Head of caudate nucleus (tissue), 42 donors: Measurements from ENCODE around the gene ASB10.
A peak's percentile ranks its signal among the peaks of the same experiment; 100 is the strongest.

Experiments used
- DNase-seq, 42 donors: peaks; one replicate each; pipeline versions ENCODE4 v3.0.0 to v3.0.0-alpha.2; 2020 to 2021; ENCODE audit warnings: mixed read lengths in 7 of 42
- intact Hi-C: fragments of 100-400 bp; cut with DNase I; formaldehyde crosslinking; loops from one replicate; pipeline ENCODE4 v1.15.0; 2022

ASB10 gene, protein sequence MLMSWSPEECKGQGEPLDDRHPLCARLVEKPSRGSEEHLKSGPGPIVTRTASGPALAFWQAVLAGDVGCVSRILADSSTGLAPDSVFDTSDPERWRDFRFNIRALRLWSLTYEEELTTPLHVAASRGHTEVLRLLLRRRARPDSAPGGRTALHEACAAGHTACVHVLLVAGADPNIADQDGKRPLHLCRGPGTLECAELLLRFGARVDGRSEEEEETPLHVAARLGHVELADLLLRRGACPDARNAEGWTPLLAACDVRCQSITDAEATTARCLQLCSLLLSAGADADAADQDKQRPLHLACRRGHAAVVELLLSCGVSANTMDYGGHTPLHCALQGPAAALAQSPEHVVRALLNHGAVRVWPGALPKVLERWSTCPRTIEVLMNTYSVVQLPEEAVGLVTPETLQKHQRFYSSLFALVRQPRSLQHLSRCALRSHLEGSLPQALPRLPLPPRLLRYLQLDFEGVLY

DNA sequence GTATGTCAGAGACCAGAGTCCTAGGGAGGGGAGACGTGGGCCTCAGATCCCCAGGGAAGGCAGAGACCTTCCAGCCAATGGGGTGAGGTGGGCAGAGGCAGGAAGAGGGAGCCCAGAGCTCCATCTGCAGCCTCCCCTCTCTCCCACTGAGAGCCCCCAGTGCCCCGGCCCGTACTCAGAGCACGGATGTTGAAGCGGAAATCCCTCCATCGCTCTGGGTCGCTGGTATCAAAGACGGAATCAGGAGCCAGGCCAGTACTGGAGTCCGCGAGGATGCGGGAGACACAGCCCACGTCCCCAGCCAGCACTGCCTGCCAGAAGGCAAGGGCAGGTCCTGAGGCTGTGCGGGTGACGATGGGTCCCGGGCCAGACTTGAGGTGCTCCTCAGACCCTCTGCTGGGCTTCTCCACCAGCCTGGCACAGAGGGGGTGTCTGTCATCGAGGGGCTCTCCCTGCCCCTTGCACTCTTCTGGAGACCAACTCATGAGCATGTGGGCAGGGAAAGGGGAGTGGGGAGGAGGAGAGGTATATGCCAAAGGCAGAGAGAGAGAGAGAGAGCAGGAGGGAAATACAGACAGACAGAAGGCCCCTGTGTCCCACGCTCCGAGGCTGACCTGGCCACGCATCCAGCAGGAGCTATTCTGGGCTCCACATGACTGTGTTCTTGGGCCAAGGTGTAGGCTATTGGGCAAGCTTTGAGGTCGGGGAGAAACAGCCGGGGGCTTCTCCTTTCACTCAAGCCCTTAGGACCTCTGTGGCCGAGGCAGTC is at the start of gene ASB10:
Gene ASB10 (minus strand): TSS at position 611 of the 769 bp plus-strand sequence. CDS start 120 bp downstream, at position 491.
- intact Hi-C loops = no loop called here
- no peak for DNase-seq

DNA sequence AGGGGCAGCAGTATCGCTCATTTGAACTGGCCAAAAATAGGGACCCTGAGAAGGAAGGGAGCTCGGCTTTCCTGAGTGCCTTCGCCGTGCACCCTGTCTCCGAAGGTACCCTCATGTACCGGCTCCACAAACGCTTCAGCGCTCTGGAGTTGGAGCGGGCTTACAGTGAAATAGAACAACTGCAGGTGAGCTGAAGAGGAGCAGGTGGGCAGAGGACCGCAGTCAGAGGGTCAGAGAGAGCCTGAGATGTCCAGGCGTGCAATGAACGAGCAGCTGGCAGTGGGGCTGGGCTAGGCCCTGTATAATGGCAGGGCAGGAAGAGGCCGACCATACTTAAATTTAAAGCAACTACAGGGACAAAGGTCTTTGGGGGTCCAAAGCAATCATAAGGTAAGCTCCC is 49.4 kb upstream of the ASB10 start:
- intact Hi-C loops = no loop called here
- peak in 1 of 42 donors; percentile 34 for DNase-seq

DNA sequence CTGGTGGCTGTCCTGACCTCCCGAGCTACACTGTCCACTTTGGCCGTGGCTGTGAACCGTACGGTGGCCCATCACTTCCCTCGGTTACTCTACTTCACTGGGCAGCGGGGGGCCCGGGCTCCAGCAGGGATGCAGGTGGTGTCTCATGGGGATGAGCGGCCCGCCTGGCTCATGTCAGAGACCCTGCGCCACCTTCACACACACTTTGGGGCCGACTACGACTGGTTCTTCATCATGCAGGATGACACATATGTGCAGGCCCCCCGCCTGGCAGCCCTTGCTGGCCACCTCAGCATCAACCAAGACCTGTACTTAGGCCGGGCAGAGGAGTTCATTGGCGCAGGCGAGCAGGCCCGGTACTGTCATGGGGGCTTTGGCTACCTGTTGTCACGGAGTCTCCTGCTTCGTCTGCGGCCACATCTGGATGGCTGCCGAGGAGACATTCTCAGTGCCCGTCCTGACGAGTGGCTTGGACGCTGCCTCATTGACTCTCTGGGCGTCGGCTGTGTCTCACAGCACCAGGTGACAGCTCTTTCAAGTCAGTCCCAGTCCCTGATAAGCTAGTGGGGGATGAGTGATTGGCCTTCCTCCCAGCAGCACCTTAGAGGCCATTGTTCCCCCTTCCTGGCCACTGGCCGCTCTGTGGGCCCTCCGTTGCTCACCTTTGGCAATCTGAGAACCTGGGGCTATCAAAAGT is 48.2 kb upstream of the ASB10 start:
- intact Hi-C loops = no loop called here
- peak in 1 of 42 donors; percentile 37 for DNase-seq

DNA sequence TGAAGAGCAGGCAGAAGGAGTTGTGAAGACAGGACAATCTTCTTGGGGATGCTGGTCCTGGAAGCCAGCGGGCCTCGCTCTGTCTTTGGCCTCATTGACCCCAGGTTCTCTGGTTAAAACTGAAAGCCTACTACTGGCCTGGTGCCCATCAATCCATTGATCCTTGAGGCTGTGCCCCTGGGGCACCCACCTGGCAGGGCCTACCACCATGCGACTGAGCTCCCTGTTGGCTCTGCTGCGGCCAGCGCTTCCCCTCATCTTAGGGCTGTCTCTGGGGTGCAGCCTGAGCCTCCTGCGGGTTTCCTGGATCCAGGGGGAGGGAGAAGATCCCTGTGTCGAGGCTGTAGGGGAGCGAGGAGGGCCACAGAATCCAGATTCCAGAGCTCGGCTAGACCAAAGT is 46.8 kb upstream of the ASB10 start:
- intact Hi-C loops = no loop called here
- DNase-seq = peak in 1 of 42 donors; percentile 29

DNA sequence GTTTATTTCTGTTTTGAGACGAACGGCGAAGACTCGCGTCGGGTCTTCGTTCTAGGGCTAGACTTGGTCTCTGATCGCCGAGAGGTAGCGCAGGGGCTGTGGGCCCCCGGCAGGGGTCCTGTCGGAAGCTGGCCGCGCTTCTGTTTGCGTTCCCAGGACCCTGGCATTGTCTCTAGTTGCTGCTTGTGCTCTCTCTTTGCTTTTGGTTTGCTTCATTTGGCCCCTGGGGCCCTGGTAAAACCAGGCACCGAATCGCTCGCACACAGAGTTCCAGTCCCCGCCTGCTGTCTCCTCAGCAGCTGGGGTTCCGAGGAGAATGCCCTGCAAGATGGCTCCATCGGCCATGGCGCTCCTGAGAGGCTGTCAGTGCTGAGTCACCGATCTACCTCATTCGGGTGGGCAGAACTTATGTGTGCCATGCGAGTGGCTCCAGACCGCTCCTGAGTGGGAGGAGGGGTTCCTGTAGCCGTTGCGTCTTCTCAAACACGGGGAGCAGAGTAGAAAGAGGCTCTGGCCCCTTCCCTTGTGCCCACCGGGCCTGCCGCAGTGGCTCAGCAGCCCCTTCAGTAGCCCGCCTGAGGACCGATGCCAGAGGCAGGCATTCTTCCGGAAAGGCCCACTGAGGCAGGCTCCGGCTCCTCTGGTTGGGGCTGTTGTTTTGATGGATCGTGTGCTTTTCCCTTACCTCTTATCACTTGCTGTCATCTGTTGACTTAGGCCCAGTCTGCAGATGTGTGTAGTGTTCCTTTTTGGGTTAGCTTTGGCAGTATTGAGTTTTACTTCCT is 46.1 kb upstream of the ASB10 start:
- intact Hi-C loops = no loop called here
- DNase-seq = peak in 41 of 42 donors; percentile 30 to 92 (median 66)

GRCh38 chr7:151232091-151232916 is 45.3 kb upstream of the ASB10 start, which contains the start of gene CHPF2:
Gene CHPF2 (plus strand): TSS chr7:151232483. CDS start chr7:151234012, 1,529 bp downstream.
- peak; percentile 84 to 97 (median 93) for DNase-seq
- intact Hi-C loops = no loop called here

DNA sequence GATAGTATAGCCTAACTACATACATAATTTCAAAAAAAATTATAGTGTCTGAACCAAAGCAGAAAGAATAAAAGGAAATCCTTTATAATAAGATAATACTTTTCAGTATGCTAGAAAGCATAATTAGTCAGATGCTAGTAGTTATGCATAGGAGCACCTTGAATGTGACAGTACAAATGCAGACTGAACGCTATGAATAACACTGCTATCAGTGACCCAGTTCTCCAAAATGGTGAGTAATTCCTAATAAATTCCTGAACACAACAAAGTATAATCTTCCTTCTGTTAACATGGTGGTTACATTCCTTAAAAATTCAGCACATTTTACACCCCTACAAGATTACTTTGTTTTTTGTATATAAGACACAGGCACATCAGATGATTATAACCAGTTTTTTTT is 44.0 kb upstream of the ASB10 start:
- no peak for DNase-seq
- intact Hi-C loops = no loop called here

- intact Hi-C loops = loop anchor here (5.0 kb wide), 1 partner anchor 112 kb away; no protein-coding TSS in a partner anchor
Observed at GRCh38 chr7:151229249-151229648, 42.2 kb upstream of the ASB10 start.

GRCh38 chr7:151228024-151228866 is 41.2 kb upstream of the ASB10 start:
- peak in 2 of 42 donors; percentile 51 to 59 for DNase-seq
- intact Hi-C loops = loop anchor here (5.0 kb wide), 1 partner anchor 111 kb away; no protein-coding TSS in a partner anchor

More at GRCh38 chr7:151229249-151229648, 42.2 kb upstream of the ASB10 start:
- no peak for DNase-seq

- DNase-seq = peak; percentile 97 to 100 (median 99)
- intact Hi-C loops = loop anchor here (5.0 kb wide), 1 partner anchor 110 kb away; no protein-coding TSS in a partner anchor
Observed at GRCh38 chr7:151226875-151227782, 40.1 kb upstream of the ASB10 start, which contains the start of gene ABCF2. Gene ABCF2 (minus strand): TSS chr7:151227205. CDS start chr7:151226458, 747 bp downstream.

DNA sequence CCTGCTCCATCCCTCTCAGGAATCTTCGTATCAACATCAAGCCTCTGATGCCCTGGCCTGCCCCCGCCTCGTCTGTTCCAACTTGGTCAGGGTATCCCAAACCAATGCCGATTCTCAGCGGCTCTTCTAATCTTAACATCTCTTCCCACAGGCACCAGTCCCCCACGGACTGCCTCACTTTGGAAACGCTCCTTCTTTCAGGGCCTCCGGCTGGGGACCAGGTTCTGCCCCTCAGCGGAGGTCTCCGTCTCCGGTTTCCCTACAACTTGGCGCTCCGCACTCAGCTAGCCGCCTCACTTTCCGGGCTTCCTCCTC is 39.5 kb upstream of the ASB10 start:
- peak in 1 of 42 donors; percentile 13 for DNase-seq
- intact Hi-C loops = loop anchor here (5.0 kb wide), 1 partner anchor 109 kb away; no protein-coding TSS in a partner anchor

- intact Hi-C loops = loop anchor here (5.0 kb wide), 1 partner anchor 109 kb away; no protein-coding TSS in a partner anchor
- no peak for DNase-seq
Observed at GRCh38 chr7:151225948-151226510, 39.0 kb upstream of the ASB10 start.

DNA sequence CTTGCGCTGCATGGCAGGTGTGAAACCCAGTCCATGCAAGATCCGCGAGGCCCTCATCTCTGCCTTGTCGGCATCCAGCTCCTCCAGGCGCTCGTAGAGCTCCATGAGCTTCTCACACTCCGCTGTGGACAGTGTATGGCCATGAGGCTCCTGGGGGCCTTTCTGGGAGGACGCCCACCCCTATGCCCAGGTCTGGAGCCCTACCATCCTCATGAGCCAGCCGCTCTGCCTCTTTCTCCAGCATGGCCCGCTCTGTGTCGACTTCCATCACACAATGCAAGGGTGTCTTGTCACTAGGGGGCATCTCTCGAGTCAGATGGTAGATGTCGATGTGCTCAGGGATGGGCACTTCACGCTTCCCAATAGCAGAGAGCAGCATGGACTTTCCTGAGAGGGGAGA is 36.7 kb upstream of the ASB10 start:
- DNase-seq = no peak
- intact Hi-C loops = no loop called here

GRCh38 chr7:151218170-151218569 is 31.1 kb upstream of the ASB10 start:
- intact Hi-C loops = no loop called here
- no peak for DNase-seq

GRCh38 chr7:151215396-151215795 is 28.3 kb upstream of the ASB10 start:
- intact Hi-C loops = no loop called here
- DNase-seq = no peak
